SK-N-SH treated with all-trans-retinoic acid at 6 μM for 48 hours (cell line): ENCODE results near the gene SULT1C4.

Source experiments
- ATAC-seq: fragments of 200-7000 bp; cut with Tn5 transposase; 3 replicates; pipeline ENCODE4 v1.9.1; 2020; ENCODE audit warnings: mild to moderate bottlenecking, moderate library complexity
- ARNTL ChIP-seq: fragments of 450-650 bp; formaldehyde crosslinking; IDR thresholded peaks from 2 replicates; pipeline ENCODE4 v1.5.0; 2020; ENCODE audit warnings: low read depth, mild to moderate bottlenecking, moderate library complexity, borderline replicate concordance
- CSDC2 ChIP-seq: fragments of 250-450 bp; sonication (Bioruptor Pico); IDR thresholded peaks from 2 replicates; pipeline ENCODE4 v1.5.0; 2020; ENCODE audit warnings: mild to moderate bottlenecking, moderate library complexity
- ESRRG ChIP-seq: fragments of 250-450 bp; sonication (Bioruptor Pico); IDR thresholded peaks from 2 replicates; pipeline ENCODE4 v1.6.1; 2021; ENCODE audit warnings: mild to moderate bottlenecking
- GLIS3 ChIP-seq: fragments of 250-450 bp; sonication (Bioruptor Pico); IDR thresholded peaks from 2 replicates; pipeline ENCODE4 v1.5.0; 2020; ENCODE audit warnings: mild to moderate bottlenecking, moderate library complexity
- ISL1 ChIP-seq: fragments of 250-450 bp; sonication (Bioruptor Pico); IDR thresholded peaks from 2 replicates; pipeline ENCODE4 v2.1.2; 2022; ENCODE audit warnings: mild to moderate bottlenecking, moderate library complexity
- OSR1 ChIP-seq: fragments of 250-450 bp; sonication (Bioruptor Pico); IDR thresholded peaks from 2 replicates; pipeline ENCODE4 v1.8.0; 2022; ENCODE audit warnings: moderate library complexity, mild to moderate bottlenecking, inconsistent platforms
- PATZ1 ChIP-seq: fragments of 250-450 bp; sonication (Bioruptor Pico); IDR thresholded peaks from 2 replicates; pipeline ENCODE4 v1.8.0; 2020; ENCODE audit warnings: mild to moderate bottlenecking, moderate library complexity, borderline replicate concordance
- POU6F1 ChIP-seq: fragments of 250-450 bp; sonication (Bioruptor Pico); IDR thresholded peaks from 2 replicates; pipeline ENCODE4 v1.8.0; 2021; ENCODE audit warnings: low read depth, mild to moderate bottlenecking, moderate library complexity, borderline replicate concordance
- PPARA ChIP-seq: fragments of 250-450 bp; sonication (Bioruptor Pico); IDR thresholded peaks from 2 replicates; pipeline ENCODE4 v1.5.0; 2020; ENCODE audit warnings: mild to moderate bottlenecking, borderline replicate concordance
- RARB ChIP-seq: fragments of 250-450 bp; sonication (Bioruptor Pico); IDR thresholded peaks from 2 replicates; pipeline ENCODE4 v1.8.0; 2021; ENCODE audit warnings: mild to moderate bottlenecking, moderate library complexity
- SNAI2 ChIP-seq: fragments of 250-450 bp; sonication (Bioruptor Pico); IDR thresholded peaks from 2 replicates; pipeline ENCODE4 v1.5.0; 2020; ENCODE audit warnings: mild to moderate bottlenecking, moderate library complexity
- TCF4 ChIP-seq: fragments of 250-450 bp; sonication (Bioruptor Pico); IDR thresholded peaks from 2 replicates; pipeline ENCODE4 v1.8.0; 2021; ENCODE audit warnings: mild to moderate bottlenecking, moderate library complexity, borderline replicate concordance
- TOX ChIP-seq: fragments of 250-450 bp; sonication (Bioruptor Pico); IDR thresholded peaks from 2 replicates; pipeline ENCODE4 v1.8.0; 2021; ENCODE audit warnings: mild to moderate bottlenecking, moderate library complexity, borderline replicate concordance
- TSHZ2 ChIP-seq: fragments of 250-450 bp; sonication (Bioruptor Pico); IDR thresholded peaks from 2 replicates; pipeline ENCODE4 v1.5.0; 2020; ENCODE audit warnings: mild to moderate bottlenecking, moderate library complexity
- ZC3H10 ChIP-seq: fragments of 250-450 bp; sonication (Bioruptor Pico); IDR thresholded peaks from 2 replicates; pipeline ENCODE4 v1.5.1; 2021; ENCODE audit warnings: mild to moderate bottlenecking, moderate library complexity
- ZFP3 ChIP-seq: fragments of 250-450 bp; sonication (Bioruptor Pico); IDR thresholded peaks from 2 replicates; pipeline ENCODE4 v1.5.0; 2020; ENCODE audit warnings: mild to moderate bottlenecking, moderate library complexity
- ZFP30 ChIP-seq: fragments of 450-650 bp; formaldehyde crosslinking; IDR thresholded peaks from 2 replicates; pipeline ENCODE4 v1.5.0; 2022; ENCODE audit warnings: mild to moderate bottlenecking, moderate library complexity
- ZNF565 ChIP-seq: fragments of 450-650 bp; formaldehyde crosslinking; conservative IDR thresholded peaks from 2 replicates; pipeline ENCODE4 v1.5.0; 2020; ENCODE audit warnings: low read depth, mild to moderate bottlenecking, moderate library complexity
- ZNF70 ChIP-seq: fragments of 450-650 bp; formaldehyde crosslinking; IDR thresholded peaks from 2 replicates; pipeline ENCODE4 v1.5.0; 2020; ENCODE audit warnings: mild to moderate bottlenecking, moderate library complexity
- ZNF8 ChIP-seq: fragments of 450-650 bp; formaldehyde crosslinking; IDR thresholded peaks from 2 replicates; pipeline ENCODE4 v1.5.0; 2020; ENCODE audit warnings: mild to moderate bottlenecking, moderate library complexity
- TF ChIP-seq, protein P1 (sequence below): fragments of 250-450 bp; sonication (Bioruptor Pico); IDR thresholded peaks from 2 replicates; pipeline ENCODE4 v1.5.1; 2021; ENCODE audit warnings: mild to moderate bottlenecking, moderate library complexity
- TF ChIP-seq, protein P2 (sequence below): fragments of 250-450 bp; sonication (Bioruptor Pico); IDR thresholded peaks from 2 replicates; pipeline ENCODE4 v1.5.1; 2020; ENCODE audit warnings: low read depth, mild to moderate bottlenecking, moderate library complexity

The SULT1C4 gene

DNA sequence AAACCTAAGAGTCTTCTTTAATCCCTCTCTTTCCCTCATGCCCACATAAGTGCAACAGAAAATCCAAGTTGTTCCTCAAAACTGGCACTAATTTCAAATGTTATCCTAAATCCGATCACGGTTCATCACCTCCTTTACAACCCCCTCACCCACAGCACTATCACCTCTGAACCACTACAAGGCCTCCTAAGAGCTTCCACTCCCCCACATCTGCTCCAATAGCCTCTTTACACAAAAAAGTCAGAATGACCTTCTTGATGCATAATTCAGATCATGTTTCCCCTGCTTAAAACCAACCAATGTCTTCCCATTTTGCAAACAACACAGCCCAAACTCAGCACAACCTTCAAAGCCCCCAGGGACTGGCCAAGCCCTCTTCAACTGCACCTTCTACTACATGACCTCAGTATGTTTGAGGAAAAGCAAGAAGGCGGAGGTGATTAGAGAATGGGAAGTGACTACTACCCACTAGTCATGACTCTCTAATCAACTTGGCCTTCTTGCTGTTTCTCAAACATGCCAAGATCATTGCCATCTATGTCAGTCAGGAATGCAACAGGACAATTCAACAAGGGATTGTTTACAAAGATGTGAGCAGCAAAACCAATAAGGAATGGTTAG is 36.6 kb downstream of the SULT1C4 start:
- ATAC-seq = no peak
- TF ChIP-seq ESRRG (CRISPR knock-in tag) = no peak
- no peak for TF ChIP-seq ZFP30 (CRISPR knock-in tag)
- TF ChIP-seq TOX (CRISPR knock-in tag) = no peak
- no peak for TF ChIP-seq ISL1 (CRISPR knock-in tag)
- TF ChIP-seq, protein P1, sequence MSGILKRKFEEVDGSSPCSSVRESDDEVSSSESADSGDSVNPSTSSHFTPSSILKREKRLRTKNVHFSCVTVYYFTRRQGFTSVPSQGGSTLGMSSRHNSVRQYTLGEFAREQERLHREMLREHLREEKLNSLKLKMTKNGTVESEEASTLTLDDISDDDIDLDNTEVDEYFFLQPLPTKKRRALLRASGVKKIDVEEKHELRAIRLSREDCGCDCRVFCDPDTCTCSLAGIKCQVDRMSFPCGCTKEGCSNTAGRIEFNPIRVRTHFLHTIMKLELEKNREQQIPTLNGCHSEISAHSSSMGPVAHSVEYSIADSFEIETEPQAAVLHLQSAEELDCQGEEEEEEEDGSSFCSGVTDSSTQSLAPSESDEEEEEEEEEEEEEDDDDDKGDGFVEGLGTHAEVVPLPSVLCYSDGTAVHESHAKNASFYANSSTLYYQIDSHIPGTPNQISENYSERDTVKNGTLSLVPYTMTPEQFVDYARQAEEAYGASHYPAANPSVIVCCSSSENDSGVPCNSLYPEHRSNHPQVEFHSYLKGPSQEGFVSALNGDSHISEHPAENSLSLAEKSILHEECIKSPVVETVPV (CRISPR knock-in tag) = no peak
- no peak for TF ChIP-seq PATZ1 (CRISPR knock-in tag)
- TF ChIP-seq TCF4 (CRISPR knock-in tag) = no peak
- TF ChIP-seq ZFP3 = no peak
- no peak for TF ChIP-seq OSR1
- TF ChIP-seq CSDC2 = no peak
- no peak for TF ChIP-seq PPARA
- TF ChIP-seq ZC3H10 (CRISPR knock-in tag) = no peak
- no peak for TF ChIP-seq POU6F1 (CRISPR knock-in tag)
- no peak for TF ChIP-seq ARNTL (CRISPR knock-in tag)
- TF ChIP-seq ZNF70 (CRISPR knock-in tag) = no peak
- no peak for TF ChIP-seq SNAI2 (CRISPR knock-in tag)
- TF ChIP-seq, all 23 proteins: peak for 0

- TF ChIP-seq, protein P1 (CRISPR knock-in tag) = no peak
- TF ChIP-seq CSDC2 (no peak), ESRRG (CRISPR knock-in tag) (no peak), OSR1 (no peak), ZNF8 (no peak), TCF4 (CRISPR knock-in tag) (no peak), RARB (CRISPR knock-in tag) (no peak)
- TF ChIP-seq, protein P2, sequence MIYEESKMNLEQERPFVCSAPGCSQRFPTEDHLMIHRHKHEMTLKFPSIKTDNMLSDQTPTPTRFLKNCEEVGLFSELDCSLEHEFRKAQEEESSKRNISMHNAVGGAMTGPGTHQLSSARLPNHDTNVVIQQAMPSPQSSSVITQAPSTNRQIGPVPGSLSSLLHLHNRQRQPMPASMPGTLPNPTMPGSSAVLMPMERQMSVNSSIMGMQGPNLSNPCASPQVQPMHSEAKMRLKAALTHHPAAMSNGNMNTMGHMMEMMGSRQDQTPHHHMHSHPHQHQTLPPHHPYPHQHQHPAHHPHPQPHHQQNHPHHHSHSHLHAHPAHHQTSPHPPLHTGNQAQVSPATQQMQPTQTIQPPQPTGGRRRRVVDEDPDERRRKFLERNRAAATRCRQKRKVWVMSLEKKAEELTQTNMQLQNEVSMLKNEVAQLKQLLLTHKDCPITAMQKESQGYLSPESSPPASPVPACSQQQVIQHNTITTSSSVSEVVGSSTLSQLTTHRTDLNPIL = no peak
- ATAC-seq = no peak
Observed at GRCh38 chr2:108414945-108415344, 37.2 kb downstream of the SULT1C4 start.

- 0 out of 3 replicates have a peak, but pooled peaks have one; percentile 36 for ATAC-seq
Observed at GRCh38 chr2:108417254-108417653, 39.5 kb downstream of the SULT1C4 start.

More at GRCh38 chr2:108417254-108417653, 39.5 kb downstream of the SULT1C4 start:
- no peak for TF ChIP-seq SNAI2 (CRISPR knock-in tag)
- TF ChIP-seq ZNF565 (CRISPR knock-in tag) = no peak
- TF ChIP-seq TSHZ2 (CRISPR knock-in tag) = no peak
- no peak for TF ChIP-seq RARB (CRISPR knock-in tag)
- no peak for TF ChIP-seq ZNF8
- no peak for TF ChIP-seq GLIS3 (CRISPR knock-in tag)
- TF ChIP-seq, protein P2 = no peak
- no peak for TF ChIP-seq PPARA
- TF ChIP-seq CSDC2 = no peak
- no peak for TF ChIP-seq ZFP30 (CRISPR knock-in tag)
- no peak for TF ChIP-seq ZNF70 (CRISPR knock-in tag)
- TF ChIP-seq, all 23 proteins: peak for 0
